ENCODE measurements around the gene ENKD1. TPM values are rescaled to one million over a fixed set of nuclear protein-coding genes. Genes with fewer than 3 reads are reported as not detected.

Gene ENKD1
- total and polyA plus RNA-seq, 2 experiments from 2014 or later: 23.3 to 34.8 TPM

- H3K4me1 ChIP-seq (ENCODE audit: low read depth): peaks cover 13% of the 10 kb centered on the region
- H3K27me3 ChIP-seq: peaks cover 36% of the 10 kb centered on the region
- H3K36me3 ChIP-seq: no peaks in the 10 kb centered on the region
- TF ChIP-seq CTCF (IDR thresholded peaks at IDR 0.05; ENCODE audit: low read depth, low read length): no peak
- H3K27ac ChIP-seq: no peak overlapping the region
- no peak overlapping the region for H3K4me3 ChIP-seq
- DNase-seq (ENCODE audit: low read depth in 1 of 2, low spot score in 1 of 2): no peak
- no peaks in the 10 kb centered on the region for H3K9me3 ChIP-seq (ENCODE audit: low read depth)
These were observed 8.6 kb downstream of the ENKD1 start for GRCh38 chr16:67657751-67658518.

- peaks cover 39% of the 10 kb centered on the region for H3K27me3 ChIP-seq
- H3K9me3 ChIP-seq (ENCODE audit: low read depth): no peaks in the 10 kb centered on the region
- DNase-seq (ENCODE audit: low read depth in 1 of 2, low spot score in 1 of 2): no peak
- H3K4me1 ChIP-seq (ENCODE audit: low read depth): peaks cover 13% of the 10 kb centered on the region
- no peaks in the 10 kb centered on the region for H3K36me3 ChIP-seq
- no peak overlapping the region for H3K27ac ChIP-seq
- no peak for TF ChIP-seq CTCF (IDR thresholded peaks at IDR 0.05; ENCODE audit: low read depth, low read length)
- no peak overlapping the region for H3K4me3 ChIP-seq
These were observed 9.4 kb downstream of the ENKD1 start for GRCh38 chr16:67657017-67657608.

GRCh38 chr16:67656344-67657016, 10.1 kb downstream of the ENKD1 start:
- H3K27me3 ChIP-seq: peaks cover 39% of the 10 kb centered on the region

GRCh38 chr16:67655363-67655762, 11.2 kb downstream of the ENKD1 start:
- Histone ChIP-seq H3K4me1 (ENCODE audit: low read depth) (peaks cover 13% of the 10 kb centered on the region), H3K27me3 (peaks cover 50% of the 10 kb centered on the region), H3K4me3 (no peak overlapping the region), H3K27ac (no peak overlapping the region), H3K9me3 (ENCODE audit: low read depth) (no peaks in the 10 kb centered on the region), H3K36me3 (no peaks in the 10 kb centered on the region)
- no peak for TF ChIP-seq CTCF (IDR thresholded peaks at IDR 0.05; ENCODE audit: low read depth, low read length)
- DNase-seq (ENCODE audit: low read depth in 1 of 2, low spot score in 1 of 2): no peak

More at GRCh38 chr16:67656344-67657016, 10.1 kb downstream of the ENKD1 start:
- Histone ChIP-seq H3K4me3 (no peak overlapping the region), H3K4me1 (ENCODE audit: low read depth) (peaks cover 13% of the 10 kb centered on the region), H3K27ac (no peak overlapping the region), H3K36me3 (no peaks in the 10 kb centered on the region), H3K9me3 (ENCODE audit: low read depth) (no peaks in the 10 kb centered on the region)
- no peak for DNase-seq (ENCODE audit: low read depth in 1 of 2, low spot score in 1 of 2)
- TF ChIP-seq CTCF (IDR thresholded peaks at IDR 0.05; ENCODE audit: low read depth, low read length): no peak

- H3K27me3 ChIP-seq: peaks cover 59% of the 10 kb centered on the region
- no peaks in the 10 kb centered on the region for H3K36me3 ChIP-seq
- no peak overlapping the region for H3K4me3 ChIP-seq
- H3K4me1 ChIP-seq (ENCODE audit: low read depth): peaks cover 13% of the 10 kb centered on the region
- H3K27ac ChIP-seq: no peak overlapping the region
- H3K9me3 ChIP-seq (ENCODE audit: low read depth): no peaks in the 10 kb centered on the region
- no peak for DNase-seq (ENCODE audit: low read depth in 1 of 2, low spot score in 1 of 2)
- no peak for TF ChIP-seq CTCF (IDR thresholded peaks at IDR 0.05; ENCODE audit: low read depth, low read length)
These were observed 12.1 kb downstream of the ENKD1 start for GRCh38 chr16:67654403-67654911.

Measured in cardiac muscle cell (in vitro differentiated cells and primary cell).